HG03196 (cell line): ENCODE data around the gene LMO3.

ENCODE experiments used
- ATAC-seq: cut with Tn5 transposase; IDR thresholded peaks from one replicate; pipeline ENCODE4 v1.9.1; 2021; ENCODE audit not compliant: unreplicated experiment

Gene LMO3

GRCh38 chr12:16606117-16606200, at the start of gene LMO3:
Gene LMO3 (minus strand): TSS chr12:16606162. CDS start chr12:16600860, 5,302 bp downstream.
- no peak for ATAC-seq

- peak; percentile 89 for ATAC-seq
Measured at GRCh38 chr12:16636435-16637055, 30.6 kb upstream of the LMO3 start.

GRCh38 chr12:16634786-16635185, 28.8 kb upstream of the LMO3 start:
- no peak for ATAC-seq

DNA sequence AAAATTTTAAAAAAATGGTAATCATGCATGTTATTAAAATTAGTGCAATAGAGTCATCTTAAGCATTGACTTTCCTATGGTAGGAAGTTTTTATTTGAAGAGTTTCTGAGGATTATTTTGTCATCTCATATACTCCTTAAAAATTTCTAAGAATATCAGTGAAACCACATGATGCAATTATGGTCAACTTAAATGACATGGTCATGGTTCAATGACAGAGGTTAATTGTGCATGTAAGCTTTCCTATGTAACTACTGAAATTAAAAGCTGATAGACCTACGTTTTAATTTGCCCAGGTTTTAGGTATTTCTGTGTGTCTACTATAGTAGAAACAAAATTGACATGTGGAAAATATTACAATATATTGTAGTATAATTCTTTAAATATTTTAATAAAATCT, 21.0 kb upstream of the LMO3 start:
- ATAC-seq: no peak

- ATAC-seq: no peak
Measured at GRCh38 chr12:16622338-16622737, 16.4 kb upstream of the LMO3 start.

- no peak for ATAC-seq
Measured at GRCh38 chr12:16619537-16619936, 13.6 kb upstream of the LMO3 start.

- no peak for ATAC-seq
Measured at GRCh38 chr12:16618256-16618655, 12.3 kb upstream of the LMO3 start.

DNA sequence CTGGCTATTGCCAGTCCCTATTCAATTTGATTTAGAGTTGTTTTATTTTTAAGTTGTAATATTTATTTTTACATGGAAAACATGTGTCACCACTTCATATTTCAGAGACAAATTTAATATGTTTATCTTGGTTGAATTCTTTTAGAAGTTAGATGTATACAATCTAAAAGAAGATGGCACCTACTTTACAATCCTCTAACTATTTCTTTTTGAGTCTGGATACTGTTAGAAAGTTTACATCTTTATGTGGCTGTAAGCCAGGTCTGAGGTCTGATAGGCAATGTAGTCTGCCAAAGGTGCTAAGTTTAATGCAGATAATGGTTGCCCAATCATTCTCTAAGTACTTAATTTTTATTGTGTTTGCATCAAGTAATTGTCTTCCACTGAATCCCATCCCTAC, 7.2 kb upstream of the LMO3 start:
- ATAC-seq: no peak

DNA sequence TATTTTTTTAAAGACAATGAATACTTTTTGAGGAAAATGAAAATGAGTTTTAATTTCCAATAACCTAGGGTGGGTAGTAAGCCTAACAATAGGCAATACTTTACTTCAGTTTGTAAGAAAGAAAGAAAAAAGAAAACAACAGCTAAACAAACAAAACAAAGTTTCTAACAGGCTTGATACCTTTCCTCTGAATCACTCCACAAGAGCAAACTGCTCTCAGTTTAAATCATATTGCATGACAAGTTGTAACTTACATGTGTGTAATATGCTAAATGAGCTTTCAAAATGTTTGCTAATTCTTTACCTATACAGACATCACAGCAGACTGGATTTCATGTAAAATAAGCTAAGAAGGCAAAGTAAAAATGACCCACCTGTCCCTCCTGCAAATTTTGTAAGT, 6.7 kb upstream of the LMO3 start:
- ATAC-seq: no peak

DNA sequence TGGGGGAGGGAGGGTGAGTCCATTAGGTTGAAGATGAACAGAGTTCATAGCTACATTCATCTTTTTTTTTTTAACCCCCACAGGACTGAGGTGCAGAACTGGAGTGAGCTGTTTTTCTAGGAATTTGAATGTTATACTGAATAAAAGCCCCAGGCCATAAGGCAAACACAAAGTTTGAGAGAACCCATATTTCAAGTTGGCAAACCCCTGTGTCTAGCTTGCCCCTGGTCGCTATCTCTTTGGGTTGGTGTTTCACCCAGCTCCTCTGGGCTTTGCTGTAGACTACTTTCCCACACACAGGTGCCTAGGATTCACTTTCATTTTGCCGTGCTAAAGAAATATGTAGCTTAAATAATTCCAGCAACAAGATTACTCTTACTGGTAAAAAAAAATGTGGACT, 5.2 kb upstream of the LMO3 start:
- peak; percentile 41 for ATAC-seq

GRCh38 chr12:16610743-16611142, 4.8 kb upstream of the LMO3 start:
- no peak for ATAC-seq

GRCh38 chr12:16610001-16610585, 4.1 kb upstream of the LMO3 start:
- no peak for ATAC-seq

GRCh38 chr12:16608946-16609539, 3.1 kb upstream of the LMO3 start:
- no peak for ATAC-seq

GRCh38 chr12:16607906-16608775, 2.2 kb upstream of the LMO3 start:
- no peak for ATAC-seq

GRCh38 chr12:16606991-16607390, 1.0 kb upstream of the LMO3 start:
- no peak for ATAC-seq

- no peak for ATAC-seq
Measured at GRCh38 chr12:16606201-16606849, 363 bp upstream of the LMO3 start.

DNA sequence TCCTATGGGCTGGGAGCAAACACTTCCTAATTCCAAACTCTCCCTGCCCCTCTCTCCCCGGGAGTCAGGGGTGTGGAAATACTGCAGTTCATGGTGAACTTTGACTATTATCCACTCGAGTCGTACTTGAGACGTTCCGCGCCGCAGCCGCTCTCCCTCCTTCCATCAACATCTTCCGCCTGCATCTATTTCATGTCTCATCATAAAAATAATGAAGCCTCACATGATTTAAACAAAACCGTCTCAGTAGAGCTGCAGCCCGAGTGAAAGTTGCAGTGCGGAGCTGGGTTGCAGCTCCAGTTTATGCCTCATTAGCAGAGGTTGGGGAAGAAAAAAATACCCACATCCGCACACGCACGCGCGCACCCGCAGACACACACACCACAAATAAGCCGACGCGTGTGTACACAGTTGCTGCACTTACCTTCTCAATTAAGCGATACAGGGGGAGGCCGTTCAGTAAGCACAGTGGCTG, 283 bp downstream of the LMO3 start:
- ATAC-seq: no peak

DNA sequence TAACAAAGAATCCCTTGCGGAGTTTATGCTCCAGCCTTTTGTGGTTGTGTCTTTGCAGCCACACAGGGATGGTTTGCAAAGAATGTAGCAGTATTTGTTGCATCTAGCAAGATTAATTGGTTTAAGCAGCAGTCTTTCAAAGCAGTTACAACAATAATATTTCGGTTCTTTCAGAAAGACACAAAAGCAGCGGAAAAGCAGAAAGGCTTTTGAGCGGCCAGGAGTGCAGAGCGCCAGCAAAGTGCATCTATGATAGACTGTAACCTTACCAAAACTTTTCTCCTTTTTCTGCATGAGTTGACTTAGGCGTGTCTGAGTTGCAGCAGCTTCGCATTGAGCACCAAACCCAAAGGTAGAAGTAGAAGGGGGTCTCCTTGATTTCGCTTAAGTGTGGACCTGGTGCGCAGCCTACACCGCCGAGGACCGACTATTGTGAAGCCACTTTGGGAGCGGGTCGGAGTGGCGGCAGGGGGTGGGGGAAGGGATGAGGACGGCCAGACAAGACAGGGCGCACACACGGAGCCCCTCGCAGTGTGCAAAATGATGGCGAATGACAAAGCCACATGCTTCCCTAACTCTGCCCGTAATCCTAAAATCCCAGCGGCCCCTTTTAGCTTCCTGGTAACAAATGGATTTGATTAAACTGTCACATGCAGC, 1.2 kb downstream of the LMO3 start:
- ATAC-seq: no peak

- no peak for ATAC-seq
Measured at GRCh38 chr12:16603916-16604575, 1.9 kb downstream of the LMO3 start.

DNA sequence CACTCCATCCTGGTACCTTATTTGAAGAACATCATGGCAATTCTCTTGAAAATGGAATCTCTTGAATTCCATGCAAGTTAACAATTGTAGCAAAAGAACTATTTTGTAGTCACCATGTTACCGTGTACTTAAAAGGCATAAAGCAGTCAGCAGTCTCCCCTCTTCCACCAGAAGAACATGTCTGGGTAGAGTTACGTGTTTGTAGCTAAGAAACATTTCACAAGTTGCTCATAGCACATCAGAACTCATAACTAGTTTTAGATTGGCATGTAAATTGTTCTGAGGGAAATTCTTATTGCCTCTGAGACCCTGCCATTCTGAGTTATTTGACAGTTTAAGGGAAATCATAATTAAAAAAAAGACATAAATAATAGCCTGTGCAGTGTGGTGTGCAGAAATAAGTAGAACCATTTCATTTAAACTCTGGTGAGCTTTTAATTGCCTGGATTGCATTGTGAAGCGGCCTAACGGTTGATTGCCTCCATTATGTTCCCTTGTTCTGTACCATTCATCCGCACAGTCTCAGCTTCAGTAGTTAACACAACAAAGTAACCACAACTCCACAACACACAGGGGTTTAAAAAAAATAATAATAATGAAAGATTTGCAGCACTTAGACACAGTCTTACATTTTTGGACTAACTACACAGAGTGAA, 2.6 kb downstream of the LMO3 start:
- no peak for ATAC-seq
